Gastroesophageal sphincter (tissue), 3 donors: ENCODE results near the gene RLN3.

Source experiments
- CTCF ChIP-seq, 4 experiments: fragments of 200-600 bp in 2 of 4; fragments of 450-650 bp in 2 of 4; sonication (generic) in 1 of 4; IDR thresholded peaks; one replicate each; pipeline ENCODE4 v1.5.1; 2017 to 2019; ENCODE audit warnings: antibody characterized with exemption in 4 of 4, mild to moderate bottlenecking in 2 of 4, moderate library complexity in 2 of 4
- POLR2A ChIP-seq, 2 donors: fragments of 450-650 bp; IDR thresholded peaks; one replicate each; pipeline ENCODE4 v1.6.1; 2017; ENCODE audit warnings: antibody characterized with exemption in 2 of 2, mild to moderate bottlenecking in 2 of 2, moderate library complexity in 1 of 2

GRCh38 chr19:13987101-13987890 lies 40.7 kb upstream of the RLN3 start:
- TF ChIP-seq CTCF (IDR thresholded peaks at IDR 0.05), result no peak
- no peak for TF ChIP-seq POLR2A (IDR thresholded peaks at IDR 0.05)
